H1 (cell line): ENCODE measurements around the gene TENT4A. TPM values are rescaled to one million over a fixed set of nuclear protein-coding genes. Genes with fewer than 3 reads are reported as not detected.

Experiments
- BRCA1 ChIP-seq: IDR thresholded peaks from 2 replicates; pipeline ENCODE4 v1.6.1; 2012; ENCODE audit warnings: low read depth, low read length, improper control_type of control experiment
- HDAC2 ChIP-seq, 2 experiments: fragments of 300-600 bp in 1 of 2; sonication (generic) in 1 of 2; IDR thresholded peaks; 2 replicates each; pipeline ENCODE4 v1.6.1; 2011 to 2012; ENCODE audit warnings: low read depth in 2 of 2, low read length in 2 of 2, mild to moderate bottlenecking in 2 of 2, moderate library complexity in 2 of 2, borderline replicate concordance in 1 of 2, inconsistent platforms in 1 of 2
- RNF2 ChIP-seq: fragments of 200-900, 300-1000 bp; sonication (generic); IDR thresholded peaks from 2 replicates; pipeline ENCODE4 v1.7.1; 2016; ENCODE audit warnings: borderline replicate concordance, low read depth, mild to moderate bottlenecking, antibody characterized with exemption, low read length; ENCODE audit not compliant: poor library complexity, severe bottlenecking; ENCODE audit errors: missing control alignments
- polyA plus RNA-seq, 7 experiments: library from polyadenylated mRNA; depleted of rRNA in 3 of 7; stranded (reverse) in 5 of 7; unstranded in 2 of 7; fragments of >200 nt in 5 of 7; fragments of 200-250 nt in 2 of 7; gene quantifications; 1 replicate in 5 of 7; 2 replicates in 1 of 7; 4 replicates in 1 of 7; pipeline versions ENCODE4 v1.2.1 to v1.2.3, GENCODE V29; 2011 to 2013; ENCODE audit warnings: missing spikeins in 2 of 7, mixed read lengths in 2 of 7
- total RNA-seq: library from RNA; stranded (reverse); fragmentation: NEBNext Ultra II Directional; extraction: Animal tissue kit (Norgen Biotek cat#: 25700); gene quantifications from 2 replicates; pipeline ENCODE4 v1.2.1, GENCODE V29; 2021

Gene TENT4A
- total and polyA plus RNA-seq, 2 of the 8 experiments (the other 6 are each of a cell fraction or from before 2014, with no cell fraction given) = 8.9 to 25.1 TPM

DNA sequence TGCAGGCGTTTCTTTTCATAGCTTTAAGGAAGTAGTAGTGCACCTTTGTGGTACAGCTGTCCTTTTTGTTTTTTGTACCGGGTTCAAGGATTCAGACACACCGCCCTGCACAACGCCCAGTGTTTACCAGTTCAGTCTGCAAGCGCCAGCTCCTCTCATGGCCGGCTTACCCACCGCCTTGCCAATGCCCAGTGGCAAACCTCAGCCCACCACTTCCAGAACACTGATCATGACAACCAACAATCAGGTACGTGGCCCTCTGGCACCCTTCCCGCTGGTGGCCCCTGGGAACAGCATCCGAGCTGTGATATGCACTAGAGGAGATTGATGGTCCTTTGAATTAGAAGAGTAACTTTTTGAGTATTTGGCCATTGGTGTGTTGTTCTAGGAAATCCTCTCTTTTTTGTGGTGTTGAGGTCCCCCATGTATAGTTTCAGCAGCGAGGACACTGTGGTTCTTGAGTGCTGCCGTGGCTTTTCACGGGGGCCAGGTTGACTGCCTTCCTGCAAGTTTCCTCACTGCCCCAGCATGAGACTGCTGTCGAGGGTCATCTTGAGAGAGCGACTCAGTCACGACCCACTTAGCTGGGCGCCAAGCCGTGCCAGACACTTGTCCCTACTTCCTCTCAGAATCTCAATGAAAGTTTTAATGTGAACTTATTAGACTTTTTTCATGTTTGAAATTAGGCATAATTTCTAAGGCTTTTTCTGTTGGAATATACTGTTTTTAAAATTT is 37.9 kb downstream of the TENT4A start (continued):
- TF ChIP-seq BRCA1 (no peak), RNF2 (no peak), HDAC2 (IDR thresholded peaks at IDR 0.05; ENCODE audit: borderline replicate concordance in 1 of 2, low read depth in 2 of 2, low read length in 2 of 2) (no peak)
- TF ChIP-seq, all 59 proteins: peak for 0
